Measurements from ENCODE around the gene TACSTD2.
"Not testable (repeated sequence)": the region's sequence is repeated elsewhere in the genome, so short reads cannot be mapped to it uniquely, and the experiment has no call there.

TACSTD2 gene

GRCh38 chr1:58561633-58562032, 15.4 kb downstream of the TACSTD2 start:
- DNase-seq: no peak

- DNase-seq: no peak
Observed at GRCh38 chr1:58555393-58555792, 21.7 kb downstream of the TACSTD2 start.

- DNase-seq: no peak
Observed at GRCh38 chr1:58551186-58552140, 25.6 kb downstream of the TACSTD2 start.

- DNase-seq: not testable (repeated sequence)
Observed at GRCh38 chr1:58549291-58549690, 27.8 kb downstream of the TACSTD2 start.

GRCh38 chr1:58548371-58548770, 28.7 kb downstream of the TACSTD2 start:
- DNase-seq: no peak

- peak; percentile 94 for DNase-seq
Observed at GRCh38 chr1:58546520-58547308, 30.3 kb downstream of the TACSTD2 start, which contains the start of gene OMA1. OMA1 (minus strand) TSS chr1:58546726; CDS start chr1:58539294, 7,432 bp downstream.

- no peak for DNase-seq
Observed at GRCh38 chr1:58545591-58546519, 31.2 kb downstream of the TACSTD2 start.

GRCh38 chr1:58543260-58543659, 33.8 kb downstream of the TACSTD2 start:
- no peak for DNase-seq

- no peak for DNase-seq
Observed at GRCh38 chr1:58539553-58539952, 37.5 kb downstream of the TACSTD2 start.

- DNase-seq: no peak
Observed at GRCh38 chr1:58538821-58539220, 38.2 kb downstream of the TACSTD2 start.

GRCh38 chr1:58531842-58532241, 45.2 kb downstream of the TACSTD2 start:
- DNase-seq: not testable (repeated sequence)

GRCh38 chr1:58529284-58529683, 47.8 kb downstream of the TACSTD2 start:
- DNase-seq: no peak

- DNase-seq: no peak
Observed at GRCh38 chr1:58528518-58528917, 48.5 kb downstream of the TACSTD2 start.

Measured in NCI-H748 treated with DMSO at 0.1 percent for 48 hours (cell line).